HG03159 (cell line): ENCODE results near the gene TBC1D22A.
"Not testable (repeated sequence)": the region's sequence is repeated elsewhere in the genome, so short reads cannot be mapped to it uniquely, and the experiment has no call there.

Experiments used
- ATAC-seq: cut with Tn5 transposase; IDR thresholded peaks from one replicate; pipeline ENCODE4 v1.9.1; 2021; ENCODE audit warnings: mild to moderate bottlenecking, moderate library complexity; ENCODE audit not compliant: unreplicated experiment

TBC1D22A gene

DNA sequence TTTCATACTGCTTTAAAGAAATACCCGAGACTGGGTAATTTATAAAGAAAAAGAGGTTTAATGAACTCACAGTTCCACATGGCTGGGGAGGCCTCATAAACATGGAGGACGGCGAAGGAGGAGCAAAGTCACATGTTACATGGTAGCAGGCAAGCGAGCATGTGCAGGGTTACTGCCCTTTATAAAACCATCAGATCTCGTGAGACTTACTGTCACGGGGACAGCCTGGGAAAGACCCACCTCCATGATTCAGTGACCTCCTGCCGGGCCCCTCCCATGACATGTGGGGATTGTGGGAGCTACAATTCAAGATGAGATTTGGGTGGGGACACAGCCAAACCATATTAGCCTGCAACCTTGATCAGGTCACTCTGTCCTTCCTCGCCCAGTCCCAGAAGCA lies 378.5 kb downstream of the TBC1D22A start:
- not testable (repeated sequence) for ATAC-seq

DNA sequence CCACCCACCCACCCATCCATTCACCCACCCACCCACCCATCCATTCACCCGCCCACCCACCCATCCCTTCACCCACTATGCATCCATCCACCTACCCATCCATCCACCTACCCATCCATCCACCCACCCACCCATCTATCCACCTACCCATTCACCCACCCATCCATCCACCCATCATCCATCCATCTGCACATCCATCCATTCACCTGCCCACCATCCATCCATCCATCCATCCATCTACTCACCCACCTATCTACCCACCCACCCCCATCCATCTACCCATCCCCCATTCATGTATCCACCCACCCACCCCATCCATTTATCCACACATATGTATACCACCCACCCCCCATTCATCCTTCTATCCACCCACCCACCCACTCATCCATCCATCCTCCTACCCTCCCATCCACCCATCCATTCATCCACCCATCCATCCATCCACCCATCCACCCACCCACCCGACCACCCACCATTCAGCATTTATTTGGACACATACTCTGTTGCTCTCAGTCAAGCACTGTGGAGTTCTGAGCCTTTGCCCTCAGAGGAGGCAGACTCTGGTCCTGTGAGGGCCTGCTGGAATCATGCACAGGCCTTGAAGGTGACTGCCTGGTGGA lies 380.1 kb downstream of the TBC1D22A start:
- ATAC-seq, result no peak

DNA sequence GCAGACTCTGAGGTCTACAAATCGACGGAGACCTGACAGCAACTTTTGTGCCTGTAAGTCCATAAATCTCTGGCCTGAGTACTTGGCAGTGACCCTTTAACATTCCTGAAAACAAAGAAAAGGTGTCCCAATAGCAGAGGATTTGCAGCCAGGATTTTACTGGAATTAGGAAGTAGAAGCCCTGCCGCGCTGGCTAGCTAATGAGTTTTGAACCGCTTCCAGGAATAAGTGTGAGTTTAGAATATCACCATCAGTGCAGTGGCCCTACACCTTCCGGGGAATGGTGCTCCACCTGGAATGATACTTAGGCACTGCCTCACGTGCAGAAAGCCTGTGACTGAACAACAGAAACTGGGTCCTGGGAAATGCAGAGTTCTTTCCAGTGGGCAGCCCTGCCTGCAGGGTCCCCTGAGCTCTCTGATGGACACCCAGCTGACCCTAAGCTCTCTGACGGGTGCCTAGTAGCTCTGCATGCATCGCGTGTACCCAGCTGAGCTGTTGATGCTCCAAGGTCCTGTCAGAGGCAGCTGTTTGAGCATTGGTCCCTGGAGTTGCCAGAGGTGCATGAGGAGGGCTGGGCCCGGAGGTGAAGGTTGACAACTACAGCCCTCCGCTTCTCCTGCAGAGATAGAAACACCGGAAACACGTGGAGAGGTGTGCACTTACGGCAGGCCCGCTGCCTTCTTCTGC lies 380.9 kb downstream of the TBC1D22A start:
- no peak for ATAC-seq

DNA sequence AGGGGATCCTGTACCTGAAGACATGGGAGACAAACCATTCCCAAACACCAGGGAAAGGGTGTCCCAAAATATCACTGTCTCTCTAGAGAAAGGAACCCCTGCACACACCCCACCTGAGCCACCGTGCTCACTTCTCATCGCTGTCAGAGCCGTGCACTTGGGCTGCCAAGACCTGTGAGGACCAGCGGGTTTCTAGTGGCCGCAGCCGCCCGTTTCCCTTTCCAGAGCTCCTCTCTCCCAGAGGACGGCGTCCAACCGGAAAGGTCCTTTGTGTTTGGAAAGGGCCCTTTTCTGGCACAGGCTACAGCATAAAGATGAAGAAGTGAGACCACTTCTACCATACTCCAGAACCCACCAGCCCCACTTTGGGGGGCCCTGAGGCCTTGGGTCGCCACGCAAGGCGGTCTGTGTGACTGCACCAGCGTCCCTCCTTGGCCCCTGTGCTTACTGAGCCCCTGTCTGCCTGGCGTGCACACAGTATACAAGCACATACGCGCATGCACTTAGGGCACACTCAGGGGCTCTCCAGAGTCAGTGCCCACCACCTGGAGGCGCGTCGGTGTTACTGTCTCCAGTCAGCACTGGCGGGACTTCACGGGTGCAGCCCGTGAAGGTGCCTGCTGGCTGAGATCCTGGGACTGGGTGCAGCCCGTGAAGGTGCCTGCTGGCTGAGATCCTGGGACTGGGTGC lies 381.8 kb downstream of the TBC1D22A start:
- no peak for ATAC-seq

DNA sequence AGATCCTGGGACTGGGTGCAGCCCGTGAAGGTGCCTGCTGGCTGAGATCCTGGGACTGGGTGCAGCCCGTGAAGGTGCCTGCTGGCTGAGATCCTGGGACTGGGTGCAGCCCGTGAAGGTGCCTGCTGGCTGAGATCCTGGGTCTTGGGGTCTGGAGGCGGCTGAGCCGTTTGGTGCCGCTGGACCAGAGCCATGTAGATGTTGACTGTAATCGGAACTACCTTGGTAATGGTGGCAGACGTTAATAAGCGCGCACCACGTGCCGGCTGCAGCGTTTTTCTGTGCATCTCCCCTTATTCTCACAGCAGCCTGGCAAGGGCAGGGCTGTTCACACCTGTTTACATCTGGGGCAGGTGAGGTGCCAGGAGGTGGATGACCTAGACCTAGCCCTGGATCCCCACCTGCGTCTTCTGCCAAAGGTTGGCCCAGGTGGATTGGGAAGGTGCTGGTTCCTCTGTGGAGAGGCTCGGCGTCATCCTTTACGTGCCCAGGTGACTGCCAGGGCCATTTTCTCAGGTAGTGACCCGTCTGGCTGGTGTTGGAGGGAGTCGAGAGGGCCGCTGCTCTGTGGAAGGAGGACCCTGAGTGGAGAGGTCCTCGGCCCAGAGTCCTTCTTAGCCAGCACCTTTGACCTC lies 382.5 kb downstream of the TBC1D22A start:
- no peak for ATAC-seq

DNA sequence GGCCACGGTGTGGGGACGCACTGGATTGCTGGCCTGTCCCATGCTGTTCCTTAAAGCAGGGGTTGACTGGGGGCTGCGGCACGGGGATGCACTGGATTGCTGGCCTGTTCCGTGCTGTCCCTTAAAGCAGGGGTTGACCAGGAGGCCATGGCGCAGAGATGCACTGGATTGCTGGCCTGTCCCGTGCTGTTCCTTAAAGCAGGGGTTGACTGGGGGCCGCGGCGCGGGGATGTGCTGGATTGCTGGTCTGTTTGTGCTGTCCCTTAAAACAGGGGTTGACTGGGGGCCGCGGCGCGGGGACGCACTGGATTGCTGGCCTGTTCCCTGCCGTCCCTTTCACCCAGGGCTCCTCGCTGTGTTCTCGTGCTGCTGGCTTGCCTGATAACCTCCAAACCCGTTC lies 383.4 kb downstream of the TBC1D22A start:
- no peak for ATAC-seq

DNA sequence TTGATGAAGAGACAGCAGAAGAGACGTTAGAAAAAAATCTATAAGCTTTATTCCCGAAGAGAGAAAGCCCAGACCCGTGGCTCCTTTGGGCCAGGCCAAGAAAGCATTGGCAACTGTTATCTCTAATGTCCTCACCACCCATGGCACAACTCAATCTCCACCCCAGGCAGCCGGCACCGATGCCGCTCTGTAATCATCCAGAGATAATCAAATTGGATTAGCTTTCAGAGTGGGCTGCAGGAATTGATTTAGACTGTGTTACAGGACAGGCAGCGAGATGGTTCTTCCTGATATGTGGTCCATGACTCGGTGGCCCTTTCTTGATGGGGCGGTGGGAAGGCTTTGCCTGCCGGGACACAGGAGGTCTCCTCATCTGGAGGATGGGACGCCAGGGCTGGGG lies 383.9 kb downstream of the TBC1D22A start:
- ATAC-seq, result no peak

DNA sequence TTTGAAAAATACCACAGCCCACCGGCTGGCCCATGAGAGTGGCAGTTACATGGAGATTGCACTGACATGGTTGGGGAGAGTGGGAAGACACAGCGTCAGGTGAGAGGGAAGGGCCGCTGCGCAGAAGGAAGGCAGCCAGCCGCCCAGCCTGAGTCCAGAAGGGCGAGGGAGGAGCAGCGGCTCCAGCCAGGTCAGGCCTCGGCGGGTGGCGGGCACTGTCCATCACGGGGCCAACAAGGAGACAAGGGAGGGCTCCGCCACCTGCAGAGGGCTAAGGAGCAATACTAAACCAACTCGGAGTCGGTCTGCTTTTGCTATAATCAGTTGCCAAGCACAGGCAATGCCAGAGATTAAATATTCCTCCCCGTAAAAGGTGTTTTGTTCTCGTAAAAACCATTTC lies 384.5 kb downstream of the TBC1D22A start:
- no peak for ATAC-seq

DNA sequence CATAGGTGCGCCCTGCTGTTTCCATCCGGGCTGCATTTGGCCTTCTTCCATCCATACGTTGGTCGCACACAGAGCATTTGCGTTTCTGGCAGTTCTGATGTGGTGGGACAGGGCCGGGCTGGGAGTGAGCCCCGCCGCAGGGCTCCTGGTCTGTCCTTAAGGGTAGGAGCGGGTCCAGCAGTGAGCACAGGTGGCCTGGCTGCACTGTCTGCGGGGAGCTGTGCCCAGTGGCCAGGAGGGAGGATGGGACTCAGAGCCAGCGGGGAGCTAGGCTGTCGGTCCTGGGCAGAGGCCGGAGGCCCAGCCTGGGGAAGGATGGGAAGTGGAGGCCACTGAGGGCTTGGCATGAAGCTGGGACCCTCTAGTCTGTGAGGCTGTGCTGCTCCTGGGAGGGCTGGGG lies 385.1 kb downstream of the TBC1D22A start:
- no peak for ATAC-seq

DNA sequence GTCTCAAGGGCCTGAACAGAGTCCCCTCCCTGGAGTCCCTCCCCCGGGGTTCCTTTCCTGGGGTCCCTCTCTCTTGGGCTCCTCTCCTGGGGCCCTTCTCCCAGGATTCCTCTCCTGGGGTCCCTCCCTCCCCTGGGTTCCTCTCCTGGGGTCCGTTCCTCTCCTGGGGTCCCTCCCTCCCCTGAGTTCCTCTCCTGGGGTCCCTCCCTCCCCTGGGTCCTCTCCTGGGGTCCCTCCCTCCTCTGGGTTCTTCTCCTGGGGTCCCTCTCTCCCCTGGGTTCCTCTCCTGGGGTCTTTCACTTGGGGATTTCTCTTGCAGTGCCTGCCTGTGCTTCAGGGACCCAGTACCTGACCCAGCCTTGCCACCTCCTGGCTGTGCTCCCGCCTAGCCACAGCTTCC lies 386.1 kb downstream of the TBC1D22A start:
- no peak for ATAC-seq

DNA sequence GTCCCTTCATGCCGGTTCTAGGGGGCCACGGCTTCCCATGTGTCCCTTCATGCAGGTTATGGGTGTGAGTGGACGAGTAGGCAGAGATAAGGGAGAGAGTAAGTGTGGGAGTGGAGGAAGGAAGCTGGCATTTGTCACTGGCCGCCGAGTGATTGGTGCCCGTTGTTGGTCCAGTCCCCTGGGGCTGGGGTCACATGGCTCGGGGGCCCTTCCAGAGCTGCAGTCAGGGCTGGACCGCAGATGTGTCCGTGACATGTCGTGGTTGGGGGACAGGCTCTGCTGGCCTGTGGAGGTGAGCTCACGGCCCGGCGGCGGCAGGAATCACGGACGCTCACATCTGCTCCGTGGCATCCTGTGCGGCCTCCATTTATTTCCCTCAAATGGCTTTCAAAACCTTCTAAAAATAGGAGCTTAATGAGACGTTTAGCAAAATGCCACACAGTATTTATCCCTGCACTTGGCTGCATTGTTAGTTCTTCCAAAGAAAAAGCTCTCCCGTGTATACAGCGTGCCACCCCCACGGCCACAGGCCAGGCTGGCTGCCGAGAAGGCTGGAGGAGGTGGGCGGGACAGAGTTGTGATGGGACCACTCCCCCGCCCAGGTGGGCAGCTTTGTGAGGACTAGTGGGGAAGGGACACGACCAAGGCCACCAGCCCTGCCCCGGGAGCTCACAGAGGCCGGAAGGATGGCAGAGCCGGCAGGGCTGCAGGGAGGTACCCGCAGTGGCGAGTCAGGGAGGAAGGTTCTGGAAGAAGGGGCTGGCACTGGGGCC lies 386.7 kb downstream of the TBC1D22A start:
- ATAC-seq, result no peak

DNA sequence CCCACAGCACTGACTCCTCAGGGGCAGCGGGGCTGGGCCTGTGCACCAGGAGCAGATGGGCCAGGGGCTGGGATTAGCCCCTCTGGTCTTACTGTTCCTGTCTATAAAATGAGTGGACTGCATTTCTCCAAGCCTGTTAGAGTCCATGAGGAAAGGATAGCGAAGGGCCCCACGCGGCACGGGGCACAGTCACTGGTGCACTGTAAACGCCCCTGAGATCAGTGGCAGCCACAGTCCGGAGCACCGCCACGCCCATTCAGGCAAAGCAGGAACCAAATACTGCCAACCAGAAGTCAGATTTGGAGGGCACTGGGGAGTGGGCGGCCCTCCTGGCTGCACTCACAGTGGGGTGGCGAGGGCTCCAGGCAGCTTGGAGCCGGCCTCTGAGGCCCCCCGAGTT lies 387.5 kb downstream of the TBC1D22A start:
- ATAC-seq, result no peak

DNA sequence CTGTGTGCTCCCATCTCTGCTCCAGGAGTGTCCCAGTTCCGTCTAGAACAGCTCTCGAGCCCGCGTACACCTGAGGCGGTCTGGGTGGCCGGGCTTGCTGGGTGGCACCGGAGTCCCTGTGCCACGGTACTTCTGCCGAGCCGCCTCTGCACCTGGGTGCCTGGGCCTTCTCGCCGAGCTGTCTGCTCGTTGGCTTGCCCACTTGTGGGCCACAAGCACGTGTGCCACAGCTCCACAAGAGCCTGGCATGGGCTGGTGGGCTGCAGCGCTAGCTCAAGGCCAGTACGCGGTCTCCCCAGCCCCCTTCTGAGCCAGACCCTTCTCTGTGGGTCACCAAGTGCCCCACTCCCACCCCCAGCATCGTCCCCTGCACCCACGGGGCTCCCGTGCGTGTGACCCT lies 388.0 kb downstream of the TBC1D22A start:
- no peak for ATAC-seq

DNA sequence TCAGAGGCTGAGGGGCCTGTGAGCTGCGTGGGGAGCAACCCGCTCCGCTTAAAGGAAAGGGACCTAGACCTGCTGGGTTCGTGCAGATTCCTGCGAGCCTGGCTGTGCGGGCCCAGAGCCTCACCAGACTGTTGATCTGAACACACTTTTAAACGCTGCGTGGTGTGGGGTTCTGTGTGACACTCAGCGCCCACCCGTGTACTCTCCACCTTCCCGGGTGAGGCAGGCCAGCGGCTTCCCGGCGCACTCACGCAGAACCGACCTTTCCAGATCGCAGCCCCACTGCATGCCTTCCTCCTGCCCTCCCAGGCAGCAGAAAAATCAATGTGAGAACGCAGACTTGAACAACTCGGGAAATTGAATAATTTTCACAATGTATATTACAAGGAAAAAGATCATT lies 388.6 kb downstream of the TBC1D22A start:
- ATAC-seq, result no peak

DNA sequence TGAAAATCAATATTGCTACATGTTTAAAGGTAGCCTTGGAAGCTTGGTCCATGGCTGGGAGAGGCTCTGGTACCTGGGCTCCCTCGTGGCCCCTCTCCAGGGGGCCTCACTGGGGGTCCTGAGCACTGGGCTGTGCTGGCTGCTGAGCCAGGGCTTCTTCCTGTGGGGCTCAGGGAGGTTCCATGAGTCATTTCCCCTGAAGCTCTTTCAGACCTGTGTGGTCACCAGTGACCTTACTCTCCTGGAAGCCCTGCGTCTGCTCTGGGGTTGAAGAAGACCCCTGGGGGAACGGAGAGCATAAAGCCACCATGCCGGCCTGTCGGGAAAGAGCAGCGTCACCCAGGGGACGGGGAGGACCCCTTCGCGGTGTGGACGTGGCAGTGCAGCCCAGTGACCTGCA lies 389.0 kb downstream of the TBC1D22A start:
- no peak for ATAC-seq

DNA sequence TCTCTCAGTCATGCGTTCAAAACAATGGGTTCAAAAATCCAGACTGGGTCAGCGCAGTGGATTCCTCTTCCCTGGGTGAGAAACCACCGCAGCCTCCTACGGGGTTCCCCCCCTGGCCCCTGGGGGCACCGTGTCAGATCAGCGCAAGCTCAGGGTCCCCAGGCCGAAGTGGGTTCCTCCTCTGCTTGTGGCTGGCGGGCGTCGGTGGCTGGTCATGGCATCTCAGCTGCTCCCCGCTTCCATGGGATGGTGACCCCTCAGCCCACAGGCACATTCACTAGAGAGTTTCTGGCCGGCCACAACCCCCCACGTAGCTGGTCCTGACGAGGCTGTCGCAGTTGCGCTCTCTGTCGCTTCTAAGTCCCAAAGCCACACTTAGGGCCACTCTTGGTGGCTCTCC lies 389.8 kb downstream of the TBC1D22A start:
- no peak for ATAC-seq

DNA sequence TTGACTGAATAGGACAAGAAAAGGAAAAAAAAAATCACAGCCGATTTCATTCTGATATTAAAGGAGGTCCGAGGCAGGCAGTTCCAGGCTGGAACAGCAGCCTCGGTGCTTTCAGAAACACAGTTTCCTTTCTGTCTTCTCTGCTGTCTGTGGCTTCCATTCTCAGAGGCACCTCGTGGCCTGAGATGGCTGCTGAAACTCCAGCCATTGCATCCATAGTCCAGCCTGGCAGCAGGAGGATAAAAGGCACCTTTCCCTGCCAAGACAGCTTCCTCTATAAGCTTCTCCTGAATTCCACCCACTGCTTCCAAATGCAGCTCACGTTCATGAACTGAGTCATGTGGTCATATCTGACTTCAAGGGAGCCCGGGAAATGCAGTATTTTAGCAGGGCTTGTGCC lies 390.5 kb downstream of the TBC1D22A start:
- no peak for ATAC-seq

DNA sequence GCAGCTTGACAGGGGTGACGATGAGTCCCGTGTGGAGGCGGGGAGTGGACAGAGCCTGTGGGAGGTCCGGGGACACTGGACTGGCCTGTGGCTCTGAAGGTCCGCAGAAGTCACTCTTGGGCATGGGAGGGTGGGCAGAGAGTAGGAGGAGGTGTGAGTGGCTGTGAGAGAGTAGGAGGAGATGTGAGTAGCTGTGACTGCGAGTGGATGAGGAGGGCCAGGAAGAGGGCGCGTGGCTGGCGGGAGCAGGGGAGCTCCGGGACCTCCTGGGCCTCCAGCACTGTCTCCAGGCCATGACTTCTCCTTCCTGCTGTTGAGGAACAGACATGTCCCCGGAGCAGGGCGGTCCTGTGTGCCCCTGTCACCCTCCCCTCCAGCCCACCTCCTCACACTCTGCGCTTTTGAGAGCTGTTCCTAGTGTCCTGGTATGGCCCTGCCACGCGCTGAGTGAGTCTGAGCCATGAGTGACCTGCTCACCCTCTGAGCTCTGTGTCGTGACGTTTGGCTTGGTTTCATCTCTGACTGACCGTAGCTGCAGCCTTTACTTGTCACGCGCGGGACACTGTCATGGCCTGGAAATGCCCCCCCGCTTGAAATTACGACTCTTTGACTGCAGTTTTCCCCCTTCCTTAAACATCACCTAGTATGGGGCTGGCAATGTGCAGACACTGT lies 391.5 kb downstream of the TBC1D22A start:
- no peak for ATAC-seq

DNA sequence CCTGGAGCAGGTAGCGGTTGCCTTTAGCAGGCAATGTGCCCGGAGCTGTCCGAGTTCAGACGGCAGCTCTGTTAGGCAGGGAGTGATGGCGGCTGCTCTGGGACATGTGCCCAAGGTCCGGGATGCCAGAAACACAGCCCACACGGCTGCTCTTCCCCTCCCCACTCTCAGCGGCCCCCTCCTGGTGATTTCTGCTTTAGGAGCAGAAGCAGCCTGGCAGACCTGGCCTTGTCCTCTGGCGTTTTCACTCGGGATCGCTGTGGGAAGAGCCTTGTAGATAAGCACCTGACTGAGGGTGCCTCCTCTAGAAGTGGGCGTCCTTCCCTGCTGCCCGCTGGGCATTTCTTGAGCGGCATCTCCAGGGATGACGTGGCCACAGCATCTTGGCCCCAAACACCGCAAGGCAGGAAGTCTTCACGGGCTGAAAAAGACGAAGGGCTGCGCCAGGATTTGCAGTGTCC lies 392.2 kb downstream of the TBC1D22A start:
- ATAC-seq, result no peak

DNA sequence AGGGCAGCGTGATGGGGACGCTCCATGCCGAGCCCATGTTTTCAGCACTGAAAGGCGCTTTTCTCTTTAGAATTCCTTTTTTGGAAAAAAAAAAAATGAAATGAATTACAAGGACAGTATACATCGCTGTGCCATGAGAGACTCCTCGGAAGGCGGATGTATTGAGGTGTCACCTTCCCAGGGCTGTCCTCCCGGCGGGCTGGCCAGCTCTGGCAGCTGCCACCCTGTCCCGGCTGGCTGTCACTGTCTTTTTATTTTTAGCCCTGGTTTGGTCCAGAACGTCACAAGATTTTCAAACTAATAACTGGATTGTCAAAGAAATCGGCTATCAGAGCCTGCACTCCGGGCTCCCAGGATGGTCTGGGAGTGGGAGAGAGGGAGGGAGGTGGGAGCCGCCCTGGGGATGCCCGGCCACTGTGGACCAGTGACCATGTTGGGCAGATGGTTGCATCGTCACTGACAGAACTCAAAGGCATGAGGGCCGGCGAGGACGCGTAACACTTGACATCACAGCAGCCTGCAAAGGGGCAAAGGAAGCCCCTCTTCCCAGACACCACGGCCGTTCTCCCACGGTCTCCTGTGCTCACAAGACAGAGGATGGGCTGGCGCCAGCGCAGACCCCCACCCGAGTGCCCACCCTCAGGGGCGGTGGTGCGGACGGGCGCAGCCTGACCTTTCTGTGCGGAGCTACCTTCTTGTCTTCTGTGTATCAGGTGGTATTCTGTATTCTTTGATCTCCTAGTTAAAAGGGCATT lies 392.9 kb downstream of the TBC1D22A start:
- no peak for ATAC-seq
